Liver (tissue), 9 donors: ENCODE data around the gene SPTBN1. TPM values are rescaled to one million over a fixed set of nuclear protein-coding genes. Genes with fewer than 3 reads are reported as not detected.

Experiments used
- DNase-seq: peaks from one replicate; pipeline ENCODE4 v3.0.0-alpha.2; 2017; ENCODE audit warnings: low spot score
- H3K27ac ChIP-seq, 2 donors: one replicate each; pipeline ENCODE4 v1.7.0; 2013; ENCODE audit warnings: inconsistent platforms in 2 of 2, low read length in 2 of 2, control low read depth in 1 of 2, low read depth in 1 of 2, mild to moderate bottlenecking in 1 of 2
- H3K27me3 ChIP-seq, 4 donors: one replicate each; pipeline versions ENCODE4 v1.6.1 to v1.7.0; 2013; ENCODE audit warnings: low read length in 3 of 4, inconsistent platforms in 1 of 4, mild to moderate bottlenecking in 1 of 4, moderate library complexity in 1 of 4; ENCODE audit not compliant: control insufficient read depth in 4 of 4, insufficient read depth in 4 of 4
- H3K36me3 ChIP-seq, 4 donors: one replicate each; pipeline versions ENCODE4 v1.6.1 to v1.7.0; 2013; ENCODE audit warnings: low read length in 3 of 4, mild to moderate bottlenecking in 3 of 4, low read depth in 1 of 4, moderate library complexity in 1 of 4; ENCODE audit not compliant: control insufficient read depth in 4 of 4, insufficient read depth in 3 of 4
- H3K4me1 ChIP-seq, 4 donors: one replicate each; pipeline versions ENCODE4 v1.6.1 to v1.7.0; 2013; ENCODE audit warnings: low read length in 3 of 4, mild to moderate bottlenecking in 3 of 4, moderate library complexity in 1 of 4; ENCODE audit not compliant: control insufficient read depth in 4 of 4, insufficient read depth in 4 of 4
- H3K4me3 ChIP-seq, 3 donors: one replicate each; pipeline versions ENCODE4 v1.6.1 to v1.7.0; 2013; ENCODE audit warnings: low read length in 3 of 3, control low read depth in 1 of 3, low read depth in 1 of 3, mild to moderate bottlenecking in 1 of 3
- H3K9ac ChIP-seq, 2 donors: one replicate each; pipeline ENCODE4 v1.7.0; 2013; ENCODE audit warnings: low read length in 2 of 2, mild to moderate bottlenecking in 2 of 2, moderate library complexity in 2 of 2, control low read depth in 1 of 2, low read depth in 1 of 2
- H3K9me3 ChIP-seq, 4 donors: one replicate each; pipeline versions ENCODE4 v1.6.1 to v1.7.0; 2013; ENCODE audit warnings: low read length in 3 of 4; ENCODE audit not compliant: control insufficient read depth in 4 of 4
- ATF3 ChIP-seq: IDR thresholded peaks from 2 replicates; pipeline ENCODE4 v1.6.1; 2016; ENCODE audit warnings: antibody characterized with exemption
- EGR1 ChIP-seq, 2 donors: IDR thresholded peaks; 2 replicates each; pipeline ENCODE4 v1.6.1; 2016 to 2018; ENCODE audit warnings: antibody characterized with exemption in 2 of 2, low read depth in 2 of 2
- FOXA1 ChIP-seq: IDR thresholded peaks from 2 replicates; pipeline ENCODE4 v1.6.1; 2016; ENCODE audit warnings: antibody characterized with exemption
- FOXA2 ChIP-seq: IDR thresholded peaks from 2 replicates; pipeline ENCODE4 v1.6.1; 2016; ENCODE audit warnings: antibody characterized with exemption
- GABPA ChIP-seq, 2 donors: IDR thresholded peaks in 1 of 2; conservative IDR thresholded peaks in 1 of 2; 2 replicates each; pipeline ENCODE4 v1.6.1; 2016; ENCODE audit warnings: antibody characterized with exemption in 2 of 2, mild to moderate bottlenecking in 1 of 2, moderate library complexity in 1 of 2
- HNF4G ChIP-seq: IDR thresholded peaks from 2 replicates; pipeline ENCODE4 v1.6.1; 2016; ENCODE audit warnings: antibody characterized with exemption
- JUND ChIP-seq, 2 donors: IDR thresholded peaks; 2 replicates each; pipeline ENCODE4 v1.6.1; 2016; ENCODE audit warnings: antibody characterized with exemption in 2 of 2
- MAX ChIP-seq: IDR thresholded peaks from 2 replicates; pipeline ENCODE4 v1.6.1; 2016; ENCODE audit warnings: antibody characterized with exemption
- NR2F2 ChIP-seq: IDR thresholded peaks from 2 replicates; pipeline ENCODE4 v1.6.1; 2016; ENCODE audit warnings: antibody characterized with exemption
- RAD21 ChIP-seq, 2 donors: IDR thresholded peaks; 2 replicates each; pipeline ENCODE4 v1.6.1; 2016; ENCODE audit warnings: antibody characterized with exemption in 2 of 2, mild to moderate bottlenecking in 2 of 2
- TAF1 ChIP-seq: conservative IDR thresholded peaks from 2 replicates; pipeline ENCODE4 v1.6.1; 2016; ENCODE audit warnings: antibody characterized with exemption, mild to moderate bottlenecking
- YY1 ChIP-seq: IDR thresholded peaks from 2 replicates; pipeline ENCODE4 v1.6.1; 2016; ENCODE audit warnings: antibody characterized with exemption, mild to moderate bottlenecking
- WGBS: extraction: QIAGEN DNeasy Blood & Tissue Kit; methylation state at CpG from one replicate; pipeline ENCODE4 v1.1.7; 2013; 5-methylcytosine and 5-hydroxymethylcytosine counted together
- polyA plus RNA-seq, 2 donors: library from polyadenylated mRNA; stranded (reverse) in 1 of 2; unstranded in 1 of 2; fragments of 200-250 nt in 1 of 2; fragments of >200 nt in 1 of 2; fragmentation: Nextera tagmentation in 1 of 2; extraction: Ambion mirVana in 1 of 2; gene quantifications; one replicate each; pipeline versions ENCODE4 v1.2.1 to v1.2.3, GENCODE V29; 2013 to 2015
- total RNA-seq, 2 donors: library from RNA; depleted of rRNA; stranded (reverse); fragments of >200 nt; gene quantifications; one replicate each; pipeline ENCODE4 v1.2.3, GENCODE V29; 2014
- TF ChIP-seq, protein P1 (sequence below): IDR thresholded peaks from 2 replicates; pipeline ENCODE4 v1.6.1; 2016; ENCODE audit warnings: antibody characterized with exemption, mild to moderate bottlenecking
- TF ChIP-seq, protein P2 (sequence below): fragments of 150-350 bp; IDR thresholded peaks from 2 replicates; pipeline ENCODE4 v1.5.1; 2017; ENCODE audit warnings: improper control_type of control experiment, low read depth, low read length; ENCODE audit not compliant: missing input control
- TF ChIP-seq, protein P3 (sequence below): IDR thresholded peaks from 2 replicates; pipeline ENCODE4 v1.6.1; 2016; ENCODE audit warnings: antibody characterized with exemption
- donor health status: healthy.
- donor health status: healthy.
- donor health status: healthy.
- donor health status: healthy.
- donor health status: healthy.

The SPTBN1 gene
- total and polyA plus RNA-seq, 4 donors = 44.8 to 191 (median 75.9) TPM

DNA sequence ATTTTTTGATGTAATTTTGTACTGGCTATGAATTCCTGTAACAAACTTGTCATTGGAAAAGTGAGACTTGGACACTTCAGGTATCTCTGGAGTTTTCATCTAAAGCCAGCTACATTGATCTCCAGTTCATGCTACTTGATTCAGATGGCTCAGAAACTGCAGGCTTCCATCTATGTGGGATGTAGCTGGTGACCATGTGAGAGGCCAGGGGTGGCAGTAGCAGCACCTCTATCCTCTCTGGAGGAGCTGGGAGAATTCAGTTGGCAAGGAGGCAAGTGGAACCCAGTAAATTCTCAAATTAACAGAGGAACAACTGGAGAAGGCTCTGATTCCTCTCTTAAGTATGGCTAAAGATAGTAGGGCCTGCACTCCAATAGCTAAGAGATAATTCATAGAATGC is 10.0 kb upstream of the SPTBN1 start (continued):
- TF ChIP-seq, protein P1, sequence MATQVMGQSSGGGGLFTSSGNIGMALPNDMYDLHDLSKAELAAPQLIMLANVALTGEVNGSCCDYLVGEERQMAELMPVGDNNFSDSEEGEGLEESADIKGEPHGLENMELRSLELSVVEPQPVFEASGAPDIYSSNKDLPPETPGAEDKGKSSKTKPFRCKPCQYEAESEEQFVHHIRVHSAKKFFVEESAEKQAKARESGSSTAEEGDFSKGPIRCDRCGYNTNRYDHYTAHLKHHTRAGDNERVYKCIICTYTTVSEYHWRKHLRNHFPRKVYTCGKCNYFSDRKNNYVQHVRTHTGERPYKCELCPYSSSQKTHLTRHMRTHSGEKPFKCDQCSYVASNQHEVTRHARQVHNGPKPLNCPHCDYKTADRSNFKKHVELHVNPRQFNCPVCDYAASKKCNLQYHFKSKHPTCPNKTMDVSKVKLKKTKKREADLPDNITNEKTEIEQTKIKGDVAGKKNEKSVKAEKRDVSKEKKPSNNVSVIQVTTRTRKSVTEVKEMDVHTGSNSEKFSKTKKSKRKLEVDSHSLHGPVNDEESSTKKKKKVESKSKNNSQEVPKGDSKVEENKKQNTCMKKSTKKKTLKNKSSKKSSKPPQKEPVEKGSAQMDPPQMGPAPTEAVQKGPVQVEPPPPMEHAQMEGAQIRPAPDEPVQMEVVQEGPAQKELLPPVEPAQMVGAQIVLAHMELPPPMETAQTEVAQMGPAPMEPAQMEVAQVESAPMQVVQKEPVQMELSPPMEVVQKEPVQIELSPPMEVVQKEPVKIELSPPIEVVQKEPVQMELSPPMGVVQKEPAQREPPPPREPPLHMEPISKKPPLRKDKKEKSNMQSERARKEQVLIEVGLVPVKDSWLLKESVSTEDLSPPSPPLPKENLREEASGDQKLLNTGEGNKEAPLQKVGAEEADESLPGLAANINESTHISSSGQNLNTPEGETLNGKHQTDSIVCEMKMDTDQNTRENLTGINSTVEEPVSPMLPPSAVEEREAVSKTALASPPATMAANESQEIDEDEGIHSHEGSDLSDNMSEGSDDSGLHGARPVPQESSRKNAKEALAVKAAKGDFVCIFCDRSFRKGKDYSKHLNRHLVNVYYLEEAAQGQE = no peak
- TF ChIP-seq GABPA (IDR thresholded peaks at IDR 0.05 in 1 of 2, conservative IDR thresholded peaks at IDR 0.05 in 1 of 2) = no peak

- H3K9ac ChIP-seq = no peak overlapping the region
- H3K4me3 ChIP-seq = no peak overlapping the region
- WGBS = 78% methylated on average over 2 of the region's 2 CpGs
- TF ChIP-seq MAX (no peak), ATF3 (no peak), NR2F2 (no peak), HNF4G (no peak), RAD21 (IDR thresholded peaks at IDR 0.05) (no peak), GABPA (IDR thresholded peaks at IDR 0.05 in 1 of 2, conservative IDR thresholded peaks at IDR 0.05 in 1 of 2) (no peak), YY1 (no peak), TAF1 (no peak), EGR1 (IDR thresholded peaks at IDR 0.05; ENCODE audit: low read depth in 2 of 2) (no peak), JUND (IDR thresholded peaks at IDR 0.05) (no peak), FOXA2 (no peak), FOXA1 (no peak)
- TF ChIP-seq, protein P1 = no peak
- TF ChIP-seq, protein P2, sequence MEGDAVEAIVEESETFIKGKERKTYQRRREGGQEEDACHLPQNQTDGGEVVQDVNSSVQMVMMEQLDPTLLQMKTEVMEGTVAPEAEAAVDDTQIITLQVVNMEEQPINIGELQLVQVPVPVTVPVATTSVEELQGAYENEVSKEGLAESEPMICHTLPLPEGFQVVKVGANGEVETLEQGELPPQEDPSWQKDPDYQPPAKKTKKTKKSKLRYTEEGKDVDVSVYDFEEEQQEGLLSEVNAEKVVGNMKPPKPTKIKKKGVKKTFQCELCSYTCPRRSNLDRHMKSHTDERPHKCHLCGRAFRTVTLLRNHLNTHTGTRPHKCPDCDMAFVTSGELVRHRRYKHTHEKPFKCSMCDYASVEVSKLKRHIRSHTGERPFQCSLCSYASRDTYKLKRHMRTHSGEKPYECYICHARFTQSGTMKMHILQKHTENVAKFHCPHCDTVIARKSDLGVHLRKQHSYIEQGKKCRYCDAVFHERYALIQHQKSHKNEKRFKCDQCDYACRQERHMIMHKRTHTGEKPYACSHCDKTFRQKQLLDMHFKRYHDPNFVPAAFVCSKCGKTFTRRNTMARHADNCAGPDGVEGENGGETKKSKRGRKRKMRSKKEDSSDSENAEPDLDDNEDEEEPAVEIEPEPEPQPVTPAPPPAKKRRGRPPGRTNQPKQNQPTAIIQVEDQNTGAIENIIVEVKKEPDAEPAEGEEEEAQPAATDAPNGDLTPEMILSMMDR = no peak
- TF ChIP-seq, protein P3, sequence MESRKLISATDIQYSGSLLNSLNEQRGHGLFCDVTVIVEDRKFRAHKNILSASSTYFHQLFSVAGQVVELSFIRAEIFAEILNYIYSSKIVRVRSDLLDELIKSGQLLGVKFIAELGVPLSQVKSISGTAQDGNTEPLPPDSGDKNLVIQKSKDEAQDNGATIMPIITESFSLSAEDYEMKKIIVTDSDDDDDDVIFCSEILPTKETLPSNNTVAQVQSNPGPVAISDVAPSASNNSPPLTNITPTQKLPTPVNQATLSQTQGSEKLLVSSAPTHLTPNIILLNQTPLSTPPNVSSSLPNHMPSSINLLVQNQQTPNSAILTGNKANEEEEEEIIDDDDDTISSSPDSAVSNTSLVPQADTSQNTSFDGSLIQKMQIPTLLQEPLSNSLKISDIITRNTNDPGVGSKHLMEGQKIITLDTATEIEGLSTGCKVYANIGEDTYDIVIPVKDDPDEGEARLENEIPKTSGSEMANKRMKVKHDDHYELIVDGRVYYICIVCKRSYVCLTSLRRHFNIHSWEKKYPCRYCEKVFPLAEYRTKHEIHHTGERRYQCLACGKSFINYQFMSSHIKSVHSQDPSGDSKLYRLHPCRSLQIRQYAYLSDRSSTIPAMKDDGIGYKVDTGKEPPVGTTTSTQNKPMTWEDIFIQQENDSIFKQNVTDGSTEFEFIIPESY = no peak
- H3K27me3 ChIP-seq = no peaks in the 10 kb centered on the region
- H3K36me3 ChIP-seq = no peaks in the 10 kb centered on the region
- no peaks in the 10 kb centered on the region for H3K4me1 ChIP-seq
- peaks cover 0 to 3% (median 0%) of the 10 kb centered on the region in 4 donors for H3K9me3 ChIP-seq
- DNase-seq = no peak
- H3K27ac ChIP-seq = no peak overlapping the region
Observed at GRCh38 chr2:54446625-54447024, 9.5 kb upstream of the SPTBN1 start.
